Breast epithelium (tissue), 3 donors: ENCODE measurements around the gene RBM17.

Experiments
- CTCF ChIP-seq, 3 donors: fragments of 450-650 bp; IDR thresholded peaks; one replicate each; pipeline ENCODE4 v1.5.1; 2016 to 2017; ENCODE audit warnings: antibody characterized with exemption in 3 of 3, mild to moderate bottlenecking in 3 of 3, moderate library complexity in 3 of 3
- POLR2A ChIP-seq: fragments of 450-650 bp; IDR thresholded peaks from one replicate; pipeline ENCODE4 v1.6.1; 2016; ENCODE audit warnings: antibody characterized with exemption, mild to moderate bottlenecking, moderate library complexity

GRCh38 chr10:6098156-6098555 lies 9.3 kb downstream of the RBM17 start:
- TF ChIP-seq CTCF (IDR thresholded peaks at IDR 0.05) = no peak
- TF ChIP-seq POLR2A = no peak
